GM04504 (cell line): Measurements from ENCODE around the gene SLC5A2.
A peak's percentile ranks its signal among the peaks of the same experiment; 100 is the strongest.
"Not testable (repeated sequence)": the region's sequence is repeated elsewhere in the genome, so short reads cannot be mapped to it uniquely, and the experiment has no call there.

ENCODE experiments used
- DNase-seq: peaks from one replicate; pipeline ENCODE4 v3.0.0-alpha.2; 2012; ENCODE audit warnings: low read depth

SLC5A2 gene

DNA sequence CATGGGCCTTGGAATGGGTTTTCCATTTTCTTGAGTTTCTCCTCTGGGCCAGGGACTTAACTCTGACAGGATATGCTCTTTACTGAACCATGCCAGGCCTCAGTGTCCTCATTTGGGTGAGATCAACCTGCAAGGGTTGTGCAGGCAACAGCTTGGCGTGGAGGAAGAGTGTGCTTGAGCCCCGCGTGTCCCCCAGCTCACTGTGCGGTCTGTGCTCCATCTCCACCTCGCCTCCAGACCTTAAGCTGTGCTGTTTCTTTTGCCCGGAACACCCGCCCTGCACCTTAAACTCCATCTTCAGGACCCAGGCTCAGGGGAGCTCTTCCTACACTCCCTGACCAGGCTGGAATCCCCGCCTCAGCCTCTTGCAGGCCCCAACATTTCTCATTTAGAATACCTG lies 15.6 kb downstream of the SLC5A2 start:
- no peak for DNase-seq

DNA sequence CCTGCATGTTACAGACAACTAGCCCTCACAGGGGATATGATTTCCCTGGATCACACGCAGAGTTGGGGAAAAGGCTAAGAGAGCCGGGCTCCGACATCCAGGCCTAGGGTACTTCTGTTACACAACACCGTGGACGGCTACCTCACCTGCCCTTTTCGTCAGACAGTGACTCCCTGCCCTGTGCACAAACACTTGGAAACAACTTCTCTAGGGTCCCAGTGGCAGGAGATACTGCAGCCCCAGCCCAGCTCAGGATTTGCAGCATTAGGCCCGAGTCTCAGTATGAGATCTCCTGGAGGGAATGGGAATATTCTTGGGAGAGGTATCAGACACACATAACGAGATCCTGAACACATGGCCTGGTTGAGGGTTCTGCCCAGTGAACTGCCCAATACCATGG lies 17.0 kb downstream of the SLC5A2 start:
- DNase-seq: no peak

DNA sequence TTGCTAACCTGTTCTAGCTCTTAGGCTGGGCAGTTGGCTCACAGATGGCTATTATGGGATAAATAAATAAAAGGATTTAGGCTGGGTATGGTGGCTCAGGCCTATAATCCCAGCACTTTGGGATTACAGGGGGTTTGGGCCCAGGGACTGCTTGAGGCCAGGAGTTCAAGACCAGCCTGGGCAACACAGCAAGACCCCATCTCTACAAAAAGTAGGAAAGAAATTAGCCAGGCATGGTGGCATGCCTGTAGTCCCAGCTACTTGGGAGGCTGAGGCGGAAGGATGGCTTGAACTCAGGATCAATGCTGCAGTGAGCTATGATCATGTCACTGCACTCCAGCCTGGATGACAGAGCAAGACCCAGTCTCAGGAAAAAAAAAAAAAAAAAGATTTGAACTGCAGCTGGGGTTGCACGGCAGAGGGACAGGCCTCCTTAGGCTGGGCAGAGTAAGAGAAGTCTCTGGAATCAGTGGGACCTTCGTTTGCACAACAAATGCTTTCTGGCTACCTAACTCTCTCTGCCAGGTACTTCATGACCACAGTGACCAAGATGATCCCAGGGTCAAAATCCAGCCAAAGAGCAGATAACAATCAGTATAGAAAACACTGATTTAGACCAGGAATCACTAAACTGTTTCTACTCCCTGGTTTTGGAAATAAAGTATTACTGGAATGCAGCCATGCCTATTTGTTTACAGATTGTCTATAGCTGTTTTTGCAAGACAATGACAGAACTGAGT lies 18.5 kb downstream of the SLC5A2 start:
- DNase-seq: no peak

DNA sequence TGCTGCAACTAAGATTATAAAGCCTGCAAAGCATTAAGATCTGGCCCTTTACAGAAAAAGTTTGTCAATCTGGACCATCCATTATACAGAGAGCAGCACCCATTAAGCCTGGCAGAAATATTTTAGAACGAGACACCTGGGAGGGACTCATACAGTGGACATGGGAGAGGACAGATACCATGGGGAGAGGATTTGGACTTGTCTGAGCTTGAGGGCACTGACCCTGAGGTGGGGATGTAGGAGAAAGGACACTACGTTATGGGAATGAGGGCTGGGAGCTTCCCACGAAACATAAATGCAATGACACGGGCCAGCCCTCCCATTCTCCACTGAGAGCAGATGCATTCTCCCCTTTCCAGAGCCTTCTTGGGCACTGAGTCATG lies 19.0 kb downstream of the SLC5A2 start:
- DNase-seq: no peak

DNA sequence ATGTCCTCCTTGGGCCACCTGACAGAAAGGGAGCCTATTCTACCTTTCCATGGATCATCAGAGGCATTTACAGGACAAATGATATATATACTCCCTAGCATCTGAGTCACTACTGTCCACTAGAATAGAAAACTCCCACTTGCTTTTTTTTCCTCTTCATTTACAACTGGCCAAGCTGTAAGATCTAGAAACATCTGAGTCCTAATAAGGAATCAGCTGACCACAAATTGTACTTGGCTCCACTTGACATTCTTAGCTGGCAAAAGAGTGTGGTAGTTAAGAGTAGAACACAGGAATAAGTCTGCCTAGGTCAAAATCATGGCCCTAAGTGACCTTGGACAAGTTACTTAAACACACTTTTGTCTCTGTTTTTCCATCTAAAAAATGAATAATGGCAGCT lies 20.1 kb downstream of the SLC5A2 start:
- DNase-seq: peak; percentile 28

DNA sequence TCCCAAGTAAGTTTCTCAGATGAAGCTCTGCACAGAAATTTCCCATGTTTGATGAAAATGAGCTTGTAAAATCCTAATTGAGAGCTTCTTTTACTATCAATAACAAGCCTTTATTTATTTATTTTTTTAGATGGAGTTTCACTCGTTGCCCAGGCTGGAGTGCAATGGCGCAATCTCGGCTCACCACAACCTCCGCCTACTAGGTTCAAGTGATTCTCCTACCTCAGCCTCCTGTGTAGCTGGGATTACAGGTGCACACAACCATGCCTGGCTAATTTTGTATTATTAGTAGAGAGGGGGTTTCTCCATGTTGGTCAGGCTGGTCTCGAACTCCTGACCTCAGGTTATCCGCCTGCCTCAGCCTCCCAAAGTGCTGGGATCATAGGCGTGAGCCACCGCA lies 20.6 kb downstream of the SLC5A2 start:
- not testable (repeated sequence) for DNase-seq

DNA sequence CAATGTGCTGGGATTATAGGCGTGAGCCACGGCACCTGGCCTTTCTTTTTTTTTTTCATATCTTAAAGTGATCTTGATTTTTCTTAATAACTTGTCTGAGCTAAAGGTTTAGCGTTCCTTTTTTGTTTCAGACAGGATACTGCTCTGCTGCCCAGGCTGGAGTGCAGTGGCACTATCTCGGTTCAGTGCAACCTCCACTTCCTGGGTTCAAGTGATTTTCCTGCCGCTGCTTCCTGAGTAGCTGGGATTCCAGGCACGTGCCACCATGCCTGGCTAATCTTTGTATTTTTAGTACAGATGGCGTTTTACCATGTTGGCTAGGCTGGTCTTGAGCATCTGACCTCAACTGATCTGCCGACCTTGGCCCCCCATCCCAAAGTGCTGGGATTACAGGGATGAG lies 21.2 kb downstream of the SLC5A2 start:
- no peak for DNase-seq

DNA sequence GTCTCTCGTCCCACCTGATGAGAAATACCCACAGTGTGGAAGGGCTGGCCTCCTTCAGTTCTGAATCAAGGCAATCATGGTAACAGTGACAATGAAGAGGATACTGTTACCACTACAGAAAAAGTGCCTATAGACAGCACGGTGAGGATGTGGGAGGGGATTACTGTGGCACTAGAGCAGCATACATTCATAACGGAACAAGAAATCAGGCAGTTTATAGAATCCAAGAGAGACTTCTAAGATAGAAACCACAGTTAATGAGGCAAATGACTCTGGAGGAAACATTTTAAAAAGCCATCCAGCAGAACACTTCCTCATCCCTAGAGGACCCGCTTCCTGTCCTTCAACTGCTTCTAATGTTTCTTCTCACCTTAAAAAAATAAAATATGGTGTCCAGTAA lies 22.6 kb downstream of the SLC5A2 start:
- DNase-seq: no peak

DNA sequence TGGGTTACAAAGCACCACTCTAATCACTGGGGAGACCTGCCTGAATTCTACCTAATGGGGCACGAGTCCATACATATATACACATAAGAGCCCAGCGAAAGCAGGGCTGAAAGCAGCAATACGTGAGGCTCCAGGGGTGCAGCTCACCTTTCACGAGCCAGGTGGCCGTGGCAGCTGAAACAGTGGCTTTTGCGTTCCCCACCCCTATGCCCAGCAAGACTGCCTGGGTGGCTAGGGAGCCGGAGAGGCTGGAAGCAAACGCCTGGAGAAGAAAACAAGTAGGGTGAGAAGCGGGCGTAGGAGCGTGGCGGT lies 24.6 kb downstream of the SLC5A2 start:
- DNase-seq: no peak

DNA sequence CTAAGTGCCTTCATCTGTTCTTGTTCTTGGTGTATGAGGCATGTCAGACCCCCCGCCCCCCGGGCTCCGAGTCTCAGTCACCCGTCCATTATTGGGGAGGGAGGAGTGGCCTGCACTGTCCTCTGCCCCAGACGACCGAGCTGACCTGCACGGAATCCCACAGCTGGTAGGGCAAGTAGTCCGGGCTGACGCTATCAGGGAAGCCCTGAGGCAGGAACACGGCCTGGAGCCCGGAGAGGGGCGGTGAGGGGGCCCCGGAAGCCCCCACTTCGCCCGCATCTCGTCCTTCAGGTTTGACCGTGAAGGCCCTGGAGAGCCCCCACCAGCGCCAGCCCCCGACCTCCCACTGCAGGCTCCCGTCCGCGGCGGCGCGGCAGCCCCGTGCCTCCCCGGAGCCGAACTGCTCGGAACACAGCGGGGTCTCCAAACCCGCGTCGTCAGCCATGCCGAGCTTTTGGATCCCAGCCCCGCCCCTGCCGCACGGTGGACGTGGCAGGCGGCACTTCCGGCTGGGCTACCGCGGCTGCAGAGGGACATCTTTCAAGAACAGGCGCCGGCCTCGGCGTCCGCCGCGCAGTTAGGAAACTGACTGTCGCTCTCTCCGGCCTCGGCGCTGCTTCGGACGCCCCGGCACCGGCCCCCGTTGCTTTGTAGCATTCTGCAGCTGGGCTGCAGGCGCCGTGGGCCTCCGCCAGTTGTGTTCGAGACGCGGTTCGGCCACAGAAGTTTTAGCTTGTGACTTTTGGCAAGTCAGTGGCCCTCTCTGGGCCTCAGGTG lies 25.2 kb downstream of the SLC5A2 start, which contains the start of gene RUSF1:
RUSF1 (minus strand) TSS at position 463 of the 777 bp plus-strand sequence; CDS start at position 445, 18 bp downstream.
- DNase-seq: peak; percentile 72

DNA sequence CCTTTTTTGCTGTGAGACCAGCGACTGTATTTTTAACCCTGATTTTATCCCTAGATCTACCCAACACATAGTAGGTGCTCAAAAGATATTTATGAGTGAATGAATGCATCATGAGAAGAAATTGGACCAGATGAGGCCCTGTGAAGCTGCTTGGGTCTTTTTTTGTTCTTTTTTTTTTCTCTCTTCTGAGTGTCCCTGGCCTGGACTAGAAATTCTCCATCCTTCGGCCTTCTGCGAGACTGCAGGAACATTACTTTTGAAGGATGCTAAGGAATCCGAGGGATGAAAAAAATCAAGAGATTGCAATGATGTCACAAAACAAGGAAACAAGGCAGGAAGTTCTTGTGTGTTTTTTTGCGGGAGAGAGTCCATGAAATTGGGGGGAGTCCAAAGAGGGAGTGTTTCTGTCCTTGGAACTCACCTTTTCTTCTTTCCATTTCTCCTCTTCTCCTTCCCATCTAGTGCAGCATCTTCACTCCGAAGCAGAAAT lies 25.8 kb downstream of the SLC5A2 start:
- DNase-seq: peak; percentile 17

DNA sequence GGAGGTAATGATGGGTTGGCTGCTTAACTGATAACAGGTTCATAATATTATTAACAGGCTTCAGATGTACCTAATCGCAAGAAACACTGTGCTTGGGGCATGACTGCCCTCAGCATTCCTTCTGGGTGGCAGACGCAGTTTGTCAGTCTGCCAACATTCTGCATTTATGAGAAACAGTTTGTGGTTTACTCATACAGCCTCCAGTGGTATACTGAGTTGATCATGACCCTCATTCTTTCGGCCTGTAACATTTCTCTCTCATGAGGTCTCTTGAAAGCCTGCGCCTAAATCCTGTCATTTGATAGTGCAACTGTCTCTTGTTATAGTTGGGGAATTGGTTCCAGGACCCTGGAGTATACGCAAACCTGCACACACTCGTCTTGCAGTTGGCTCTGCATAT lies 30.2 kb downstream of the SLC5A2 start:
- peak; percentile 30 for DNase-seq

DNA sequence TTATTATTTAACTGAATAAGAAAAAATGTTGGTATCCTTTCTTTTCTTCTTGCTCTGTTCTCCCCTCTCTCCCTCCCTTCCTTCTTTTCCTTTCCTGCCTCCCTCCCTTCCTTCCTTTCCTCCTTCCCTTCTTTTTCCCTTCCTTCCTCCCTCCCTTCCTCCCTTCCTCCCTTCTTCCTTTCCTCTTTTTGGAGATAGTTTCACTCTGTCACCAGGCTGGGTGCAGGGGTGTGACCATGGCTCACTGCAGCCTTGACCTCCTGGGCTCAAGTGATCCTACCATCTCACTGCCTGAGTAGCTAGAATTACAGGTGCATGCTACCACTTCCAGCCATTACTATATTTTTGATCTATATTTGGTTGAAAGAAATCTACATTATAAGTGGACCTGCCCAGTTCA lies 31.0 kb downstream of the SLC5A2 start:
- no peak for DNase-seq

DNA sequence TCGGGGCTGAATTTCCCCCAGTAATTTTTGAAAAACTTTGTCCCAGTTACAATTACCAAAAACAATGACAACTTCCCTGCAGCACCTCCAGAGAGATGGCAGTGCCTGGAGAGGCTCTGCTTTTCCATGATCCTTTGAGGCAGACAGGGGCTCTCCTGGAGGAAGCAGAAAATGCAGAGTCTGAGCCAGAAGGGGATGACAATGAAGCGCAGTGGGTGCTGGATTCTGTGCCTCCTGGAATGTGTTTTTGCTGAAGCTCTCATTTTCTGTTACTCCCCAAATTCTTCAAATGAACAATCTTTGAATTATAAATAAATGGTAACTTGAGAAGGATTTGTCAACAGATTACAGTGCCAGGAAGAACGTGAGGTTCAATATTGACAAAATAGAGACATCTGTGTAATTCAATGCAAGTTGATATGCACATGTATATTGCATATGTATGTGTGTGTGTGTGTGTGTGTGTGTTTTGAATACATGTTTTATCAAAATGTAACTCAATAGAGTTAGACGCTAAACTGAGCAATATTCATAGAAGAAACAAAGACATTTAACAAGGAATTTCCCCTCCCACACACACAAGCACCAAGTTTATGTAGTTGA lies 35.0 kb downstream of the SLC5A2 start:
- DNase-seq: no peak

DNA sequence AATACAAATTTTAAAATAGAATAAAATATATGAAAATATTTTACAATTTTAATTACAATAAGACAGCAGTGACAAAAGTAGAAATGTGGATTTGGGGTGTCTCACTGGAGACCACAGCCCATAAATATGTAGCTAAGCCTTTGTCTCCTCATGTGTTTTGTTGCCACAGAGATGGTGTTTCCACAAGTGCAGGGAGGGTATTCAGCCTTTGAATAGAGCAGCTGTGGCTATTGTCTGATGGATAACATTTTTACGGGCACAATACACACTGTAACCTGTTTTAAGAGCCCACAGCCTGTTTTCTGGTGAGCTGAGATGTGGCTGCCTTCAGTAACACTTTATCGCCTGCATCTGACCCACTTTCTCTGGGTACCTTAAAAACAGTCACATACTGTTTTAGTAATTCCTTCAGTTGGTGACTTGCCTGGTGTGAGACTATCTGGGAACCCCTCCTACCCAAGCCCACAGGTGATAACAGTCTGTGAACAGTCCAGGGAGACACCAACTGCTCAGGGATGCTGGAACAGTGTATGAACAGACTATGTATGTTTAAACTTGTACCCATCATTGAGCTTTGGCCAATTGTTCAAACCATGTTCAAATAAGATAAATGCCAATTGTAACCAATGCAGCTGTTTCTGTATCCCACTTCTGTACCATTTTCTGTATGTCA lies 37.0 kb downstream of the SLC5A2 start:
- no peak for DNase-seq

DNA sequence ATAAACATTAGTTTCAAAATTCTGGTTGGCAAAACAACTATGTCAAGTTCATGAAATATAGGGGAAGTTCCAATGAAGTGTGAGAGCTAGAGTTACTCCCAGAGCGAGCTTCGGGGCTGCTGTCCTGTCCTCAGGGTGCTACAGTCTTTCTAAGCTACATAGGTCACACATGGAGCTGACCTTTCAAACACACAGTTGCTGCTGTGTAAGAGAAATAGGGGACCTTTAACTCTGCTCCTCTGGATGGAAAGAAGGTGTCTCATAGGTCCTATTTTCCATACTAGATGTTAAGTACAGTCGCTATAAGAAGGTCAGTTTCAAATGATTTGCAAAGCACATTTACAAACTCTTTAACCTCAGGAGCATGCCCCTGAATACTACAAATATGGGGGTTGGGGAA lies 38.4 kb downstream of the SLC5A2 start:
- DNase-seq: no peak

DNA sequence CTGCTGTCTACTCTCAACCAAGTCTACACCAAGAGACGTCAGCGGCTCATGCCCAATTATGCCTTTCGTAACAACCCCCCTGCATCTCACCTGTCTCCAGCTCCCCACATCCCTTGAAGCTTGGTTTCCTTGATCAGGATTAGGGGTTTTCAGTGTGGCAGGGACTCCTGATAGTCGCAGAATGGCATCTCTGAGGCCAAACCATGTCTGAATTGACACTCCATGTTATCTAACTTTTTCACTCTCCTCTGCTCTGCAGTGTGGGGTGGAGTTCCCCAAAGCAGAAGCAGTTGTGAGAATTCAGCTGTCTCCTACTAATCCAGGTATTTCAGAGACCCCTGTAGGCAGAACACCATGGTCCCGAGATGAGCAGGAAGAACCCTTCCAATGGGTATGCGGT lies 39.1 kb downstream of the SLC5A2 start:
- no peak for DNase-seq

DNA sequence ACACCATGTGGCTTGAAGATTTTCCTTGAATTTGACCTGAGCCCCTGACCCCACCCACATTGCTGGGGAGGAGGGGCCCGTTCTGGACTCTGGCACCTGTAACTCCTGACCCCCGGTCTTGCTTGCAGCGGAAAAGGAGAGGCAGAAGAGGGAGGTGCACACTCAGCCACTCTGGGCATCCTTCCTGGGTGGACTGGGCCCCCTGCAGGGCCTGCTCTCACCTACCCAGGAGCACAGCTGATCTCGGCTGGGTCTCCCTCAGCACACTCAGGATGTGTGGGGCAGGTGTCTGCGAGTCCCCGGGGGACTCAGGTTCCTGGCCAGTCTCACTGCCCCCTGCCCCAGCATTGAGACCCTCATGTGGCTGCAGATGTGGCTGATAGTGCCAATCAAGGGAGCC lies 40.8 kb downstream of the SLC5A2 start:
- DNase-seq: not testable (repeated sequence)

DNA sequence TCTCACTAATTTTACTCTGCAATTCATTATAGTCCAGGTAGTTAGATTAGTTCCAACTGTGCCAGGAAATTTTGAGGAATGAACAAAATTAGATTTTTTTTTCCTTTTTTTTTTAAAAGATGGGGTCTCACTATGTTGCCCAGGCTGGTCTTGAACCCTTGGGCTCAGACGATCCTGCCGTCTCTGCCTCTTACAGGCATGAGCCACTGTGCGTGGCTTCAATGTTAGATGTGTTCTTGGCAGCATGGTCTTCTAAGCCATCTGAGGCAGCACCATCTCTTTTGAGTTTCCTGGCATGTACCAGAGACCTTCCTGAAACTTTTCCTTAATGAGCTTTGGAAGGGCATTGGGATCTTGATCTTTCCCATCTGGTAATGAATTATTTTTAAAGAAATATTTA lies 42.2 kb downstream of the SLC5A2 start:
- no peak for DNase-seq

DNA sequence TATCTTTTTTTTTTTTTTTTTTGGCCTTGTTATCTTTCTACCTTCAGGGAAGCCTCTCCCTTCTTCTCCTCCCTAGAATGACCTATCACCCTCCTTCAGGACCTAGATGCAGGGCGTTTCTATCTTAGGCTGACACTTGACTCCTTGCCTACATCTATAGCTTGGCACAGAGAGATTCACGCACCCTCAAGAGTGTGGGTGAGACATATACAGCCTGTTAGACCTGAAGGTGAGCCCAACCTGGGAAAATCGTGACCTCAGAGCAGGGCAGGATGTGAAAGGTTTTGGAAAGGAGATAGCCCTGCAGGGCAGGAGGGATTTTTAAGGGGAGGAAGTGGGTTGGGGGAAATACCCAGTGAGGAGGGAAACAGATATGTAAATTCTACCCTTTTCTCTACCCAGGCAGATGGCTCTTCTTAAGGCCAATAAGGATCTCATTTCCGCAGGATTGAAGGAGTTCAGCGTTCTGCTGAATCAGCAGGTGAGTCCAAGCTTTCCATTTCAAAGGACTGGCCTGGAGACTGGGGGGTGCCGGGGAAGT lies 44.9 kb downstream of the SLC5A2 start, which contains the start of gene AHSP:
AHSP (plus strand) TSS at position 167 of the 541 bp plus-strand sequence; CDS start at position 407, 240 bp downstream.
- DNase-seq: no peak

DNA sequence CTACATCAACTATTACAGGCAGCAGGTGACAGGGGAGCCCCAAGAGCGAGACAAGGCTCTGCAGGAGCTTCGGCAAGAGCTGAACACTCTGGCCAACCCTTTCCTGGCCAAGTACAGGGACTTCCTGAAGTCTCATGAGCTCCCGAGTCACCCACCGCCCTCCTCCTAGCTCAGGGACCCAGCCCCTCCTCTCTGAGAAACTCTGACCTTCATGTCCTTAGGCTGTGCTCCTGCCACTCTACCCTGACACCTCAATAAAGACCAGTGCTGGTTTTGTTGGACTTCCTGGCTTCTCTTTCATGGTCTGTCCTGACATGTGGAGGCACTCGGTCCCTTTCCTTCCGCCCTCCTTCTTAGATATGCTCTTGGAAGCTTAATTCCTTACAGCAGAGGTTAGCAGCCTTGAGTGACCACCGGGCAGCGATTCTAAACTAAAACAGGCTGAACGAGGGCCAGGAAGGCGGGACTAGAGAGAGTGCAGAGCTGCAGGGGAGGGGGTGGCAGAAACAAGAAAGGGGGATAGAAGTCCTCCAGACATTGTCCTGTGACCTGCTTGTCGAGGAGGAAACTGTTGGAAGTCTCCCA lies 45.7 kb downstream of the SLC5A2 start:
- no peak for DNase-seq
